H1 (cell line): ENCODE data around the gene SMYD3. TPM values are rescaled to one million over a fixed set of nuclear protein-coding genes. Genes with fewer than 3 reads are reported as not detected.

Experiments used
- CTCF ChIA-PET: fragments of 300-600 bp; sonication (Branson Sonifier 250); formaldehyde crosslinking; loops from one replicate; lab custom pipeline; 2021; ENCODE audit not compliant: partially characterized antibody; lab: Charles Lee
- POLR2A ChIA-PET: fragments of 300-600 bp; sonication (Branson Sonifier 250); formaldehyde crosslinking; loops from one replicate; lab custom pipeline; 2021; ENCODE audit warnings: inconsistent platforms; ENCODE audit not compliant: partially characterized antibody; lab: Charles Lee
- DNase-seq, 2 experiments: peaks; one replicate each; pipeline versions ENCODE4 v3.0.0 to v3.0.0-alpha.2; 2010 to 2022; ENCODE audit warnings: low spot score in 2 of 2, low read depth in 1 of 2, mixed read lengths in 1 of 2
- FAIRE-seq: peaks from 2 replicates; lab custom pipeline; 2011; peaks lifted over from hg19 to GRCh38; lab: Jason Lieb, UNC
- H2AFZ ChIP-seq: 2 replicates; pipeline ENCODE4 v1.8.1; 2012; ENCODE audit warnings: low read length, inconsistent platforms
- H2AK5ac ChIP-seq: 2 replicates; pipeline ENCODE4 v1.6.1; 2013; ENCODE audit warnings: low read depth, low read length
- H2BK120ac ChIP-seq: replicated peaks from 2 replicates; pipeline ENCODE3; 2013; ENCODE audit warnings: low read depth, low read length, inconsistent platforms
- H2BK12ac ChIP-seq: 2 replicates; pipeline ENCODE4 v1.6.1; 2013; ENCODE audit warnings: low read depth, low read length
- H2BK15ac ChIP-seq: 2 replicates; pipeline ENCODE4 v1.6.1; 2013; ENCODE audit warnings: low read length
- H2BK20ac ChIP-seq: 2 replicates; pipeline ENCODE4 v1.6.1; 2013; ENCODE audit warnings: low read length
- H2BK5ac ChIP-seq: 2 replicates; pipeline ENCODE4 v1.6.1; 2013; ENCODE audit warnings: low read depth, low read length
- H3K14ac ChIP-seq: 2 replicates; pipeline ENCODE4 v1.6.1; 2013; ENCODE audit warnings: inconsistent platforms; ENCODE audit not compliant: insufficient read length
- H3K18ac ChIP-seq: 2 replicates; pipeline ENCODE4 v1.6.1; 2013; ENCODE audit warnings: low read length; ENCODE audit errors: extremely low read depth
- H3K23ac ChIP-seq: 2 replicates; pipeline ENCODE4 v1.6.1; 2013; ENCODE audit warnings: inconsistent platforms; ENCODE audit not compliant: insufficient read length
- H3K23me2 ChIP-seq: 2 replicates; pipeline ENCODE4 v1.6.1; 2013; ENCODE audit warnings: low read depth, low read length
- H3K27ac ChIP-seq: 2 replicates; pipeline ENCODE4 v1.6.1; 2011; ENCODE audit warnings: low read depth, low read length, inconsistent platforms
- H3K27me3 ChIP-seq, 4 experiments: replicated peaks in 1 of 4; 1 replicate in 1 of 4; 2 replicates in 3 of 4; pipeline versions ENCODE4 v1.6.1 to v1.8.1; 2011 to 2013; ENCODE audit warnings: low read length in 3 of 4, mild to moderate bottlenecking in 3 of 4, inconsistent platforms in 2 of 4, mixed read lengths in 2 of 4, moderate library complexity in 1 of 4; ENCODE audit not compliant: control insufficient read depth in 3 of 4, insufficient read depth in 3 of 4; ENCODE audit errors: extremely low read depth in 1 of 4
- H3K36me3 ChIP-seq, 4 experiments: 2 replicates each; pipeline versions ENCODE4 v1.6.1 to v1.8.1; 2011 to 2013; ENCODE audit warnings: mild to moderate bottlenecking in 4 of 4, low read length in 3 of 4, moderate library complexity in 2 of 4, control low read depth in 1 of 4, inconsistent platforms in 1 of 4; ENCODE audit not compliant: insufficient read depth in 4 of 4, control insufficient read depth in 2 of 4
- H3K4ac ChIP-seq: replicated peaks from 2 replicates; pipeline ENCODE3; 2013; ENCODE audit warnings: low read length, low read depth, mixed read lengths, inconsistent platforms; ENCODE audit not compliant: insufficient read length
- H3K4me1 ChIP-seq, 4 experiments: replicated peaks in 1 of 4; 1 replicate in 1 of 4; 2 replicates in 3 of 4; pipeline versions ENCODE4 v1.6.1 to v1.8.1; 2011 to 2013; ENCODE audit warnings: low read length in 3 of 4, inconsistent platforms in 2 of 4, mixed read lengths in 1 of 4; ENCODE audit not compliant: insufficient read depth in 4 of 4, control insufficient read depth in 3 of 4
- H3K4me2 ChIP-seq, 2 experiments: 2 replicates each; pipeline versions ENCODE4 v1.6.1 to v1.8.1; 2011 to 2013; ENCODE audit warnings: low read depth in 2 of 2, low read length in 2 of 2, control low read depth in 1 of 2, inconsistent platforms in 1 of 2, mild to moderate bottlenecking in 1 of 2; ENCODE audit not compliant: insufficient read depth in 1 of 2
- H3K4me3 ChIP-seq, 4 experiments: fragments of 200-600, 300-600 bp in 1 of 4; sonication (generic), shearing (Covaris generic), sonication (Bioruptor Twin) in 1 of 4; 2 replicates each; pipeline versions ENCODE4 v1.5.1 to v1.8.1; 2011 to 2016; ENCODE audit warnings: low read length in 4 of 4, low read depth in 3 of 4, control low read depth in 2 of 4, inconsistent platforms in 2 of 4, mild to moderate bottlenecking in 2 of 4, mixed read lengths in 1 of 4, moderate library complexity in 1 of 4; ENCODE audit not compliant: insufficient read depth in 2 of 4; ENCODE audit errors: extremely low read depth in 1 of 4
- H3K56ac ChIP-seq: replicated peaks from 2 replicates; pipeline ENCODE3; 2013; ENCODE audit warnings: low read depth, mild to moderate bottlenecking, mixed read lengths, low read length, inconsistent platforms; ENCODE audit not compliant: insufficient read length
- H3K79me1 ChIP-seq: 2 replicates; pipeline ENCODE4 v1.6.1; 2013; ENCODE audit warnings: low read depth, low read length, control low read depth
- H3K79me2 ChIP-seq, 2 experiments: 2 replicates each; pipeline versions ENCODE4 v1.6.1 to v1.8.1; 2012 to 2013; ENCODE audit warnings: low read length in 2 of 2, mild to moderate bottlenecking in 2 of 2, inconsistent platforms in 1 of 2; ENCODE audit not compliant: insufficient read depth in 2 of 2, control insufficient read depth in 1 of 2
- H3K9ac ChIP-seq, 4 experiments: replicated peaks in 1 of 4; 1 replicate in 1 of 4; 2 replicates in 3 of 4; pipeline versions ENCODE4 v1.6.1 to v1.8.1; 2011 to 2013; ENCODE audit warnings: low read depth in 3 of 4, low read length in 3 of 4, control low read depth in 2 of 4, mild to moderate bottlenecking in 2 of 4, moderate library complexity in 2 of 4, inconsistent platforms in 1 of 4; ENCODE audit errors: extremely low read depth in 1 of 4
- H3K9me3 ChIP-seq, 2 experiments: 2 replicates each; pipeline versions ENCODE4 v1.6.1 to v1.8.1; 2012 to 2013; ENCODE audit warnings: mild to moderate bottlenecking in 2 of 2, moderate library complexity in 2 of 2, control low read depth in 1 of 2, inconsistent platforms in 1 of 2, low read depth in 1 of 2, low read length in 1 of 2, mixed read lengths in 1 of 2; ENCODE audit not compliant: insufficient read depth in 2 of 2
- H4K20me1 ChIP-seq, 2 experiments: replicated peaks in 1 of 2; 2 replicates each; pipeline versions ENCODE3 to v1.8.1; 2011 to 2013; ENCODE audit warnings: inconsistent platforms in 2 of 2, low read length in 2 of 2, mild to moderate bottlenecking in 1 of 2; ENCODE audit not compliant: insufficient read depth in 2 of 2, control insufficient read depth in 1 of 2
- H4K5ac ChIP-seq: 2 replicates; pipeline ENCODE4 v1.6.1; 2013; ENCODE audit warnings: low read length, low read depth, mixed read lengths, inconsistent platforms; ENCODE audit not compliant: insufficient read length
- H4K8ac ChIP-seq: 2 replicates; pipeline ENCODE4 v1.8.0; 2013; ENCODE audit warnings: mild to moderate bottlenecking, moderate library complexity, low read length, inconsistent platforms; ENCODE audit not compliant: insufficient read depth; ENCODE audit errors: extremely low read depth
- H4K91ac ChIP-seq: replicated peaks from 2 replicates; pipeline ENCODE3; 2013; ENCODE audit warnings: low read length, mixed read lengths, inconsistent platforms; ENCODE audit not compliant: insufficient read length
- E2F6 ChIP-seq: IDR thresholded peaks from 2 replicates; pipeline ENCODE4 v1.6.1; 2012; ENCODE audit warnings: inconsistent platforms
- EP300 ChIP-seq, 2 experiments: IDR thresholded peaks; 1 replicate in 1 of 2; 2 replicates in 1 of 2; pipeline ENCODE4 v1.6.1; 2011 to 2012; ENCODE audit warnings: low read depth in 2 of 2, low read length in 2 of 2, mild to moderate bottlenecking in 2 of 2, borderline replicate concordance in 1 of 2, inconsistent platforms in 1 of 2, moderate library complexity in 1 of 2
- JUN ChIP-seq: IDR thresholded peaks from 2 replicates; pipeline ENCODE4 v1.6.1; 2011; ENCODE audit warnings: low read depth, mild to moderate bottlenecking, improper control_type of control experiment, low read length
- NANOG ChIP-seq: IDR thresholded peaks from 2 replicates; pipeline ENCODE4 v1.6.1; 2011; ENCODE audit warnings: low read length, low read depth, mild to moderate bottlenecking, inconsistent platforms; ENCODE audit not compliant: insufficient read depth, poor library complexity, severe bottlenecking
- ZNF274 ChIP-seq: IDR thresholded peaks from 2 replicates; pipeline ENCODE4 v1.7.0; 2012; ENCODE audit warnings: low read length, borderline replicate concordance; ENCODE audit errors: extremely low read depth
- WGBS, 2 experiments: shearing (Covaris generic) in 1 of 2; methylation state at CpG; one replicate each; pipeline versions ENCODE4 v1.1.6 to v1.1.7; 2013 to 2015; ENCODE audit warnings: low lambda C conversion rate in 2 of 2, mixed read lengths in 2 of 2, inconsistent platforms in 1 of 2, low coverage in 1 of 2, missing lambda C conversion rate in 1 of 2; ENCODE audit not compliant: insufficient replicate concordance in 2 of 2, insufficient coverage in 1 of 2, insufficient read length in 1 of 2; ENCODE audit errors: extremely low coverage in 1 of 2, missing lambda C conversion rate in 1 of 2; 5-methylcytosine and 5-hydroxymethylcytosine counted together
- polyA plus RNA-seq, 7 experiments: library from polyadenylated mRNA; depleted of rRNA in 3 of 7; stranded (reverse) in 5 of 7; unstranded in 2 of 7; fragments of >200 nt in 5 of 7; fragments of 200-250 nt in 2 of 7; gene quantifications; 1 replicate in 5 of 7; 2 replicates in 1 of 7; 4 replicates in 1 of 7; pipeline versions ENCODE4 v1.2.1 to v1.2.3, GENCODE V29; 2011 to 2013; ENCODE audit warnings: missing spikeins in 2 of 7, mixed read lengths in 2 of 7
- total RNA-seq: library from RNA; stranded (reverse); fragmentation: NEBNext Ultra II Directional; extraction: Animal tissue kit (Norgen Biotek cat#: 25700); gene quantifications from 2 replicates; pipeline ENCODE4 v1.2.1, GENCODE V29; 2021

The SMYD3 gene
- total and polyA plus RNA-seq, 2 of the 8 experiments (the other 6 are each of a cell fraction or from before 2014, with no cell fraction given), result 17.3 to 25.4 TPM

DNA sequence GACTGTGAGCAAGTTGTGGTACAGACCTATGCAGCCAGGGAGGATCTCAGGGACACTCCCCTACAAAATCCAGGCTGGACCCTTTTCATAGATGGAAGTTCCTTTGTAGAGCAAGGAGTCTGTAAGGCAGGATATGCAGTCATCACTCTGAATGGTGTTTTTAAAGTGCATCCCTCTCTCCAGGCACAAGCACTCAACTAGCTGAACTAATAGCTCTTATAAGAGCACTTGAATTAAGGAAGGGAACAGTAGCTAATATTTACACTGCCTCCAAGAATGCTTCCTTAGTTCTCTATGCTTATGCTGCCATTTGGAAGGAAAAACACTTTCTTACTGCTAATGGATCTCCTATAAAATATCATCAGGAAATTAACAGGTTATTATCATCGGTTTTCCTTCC lies 27.0 kb upstream of the SMYD3 start:
- Histone ChIP-seq H2BK15ac (no peak overlapping the region), H3K9me3 (peaks cover 9 to 10% of the 10 kb centered on the region in 2 experiments), H2BK20ac (no peak overlapping the region), H2AK5ac (no peak overlapping the region), H3K36me3 (peaks cover 0 to 3% (median 0%) of the 10 kb centered on the region in 4 experiments; a peak in 1 of 8 replicates), H3K79me1 (no peaks in the 10 kb centered on the region), H4K91ac (no peak overlapping the region), H3K14ac (no peak overlapping the region), H3K56ac (no peak overlapping the region), H3K27me3 (no peaks in the 10 kb centered on the region), H4K20me1 (no peaks in the 10 kb centered on the region), H3K18ac (no peak overlapping the region), H3K79me2 (no peaks in the 10 kb centered on the region), H3K4me2 (no peak overlapping the region), H3K9ac (no peak overlapping the region), H3K23me2 (no peaks in the 10 kb centered on the region), H2BK120ac (no peak overlapping the region), H3K4ac (no peak overlapping the region), H2BK5ac (no peak overlapping the region), H4K8ac (no peak overlapping the region), H3K4me3 (no peak overlapping the region), H3K23ac (no peak overlapping the region), H2BK12ac (no peak overlapping the region), H4K5ac (no peak overlapping the region), H3K4me1 (no peaks in the 10 kb centered on the region), H3K27ac (no peak overlapping the region), H2AFZ (no peak overlapping the region)
- ChIA-PET POLR2A (no interaction called here), CTCF (interaction anchor here (0.6 to 1.4 kb wide), 5 partner anchors 10 to 193 kb away, joined by 3 to 5 read pairs (median 3); no protein-coding TSS in a partner anchor)
- DNase-seq (no peak), FAIRE-seq (no peak)
- 89% methylated on average over 1 of the region's 1 CpG; no CpG with 5 or more reads in 1 of the 2 experiments for WGBS, 2 experiments
- TF ChIP-seq EP300 (IDR thresholded peaks at IDR 0.05; ENCODE audit: borderline replicate concordance in 1 of 2, low read depth in 2 of 2, low read length in 2 of 2) (no peak), ZNF274 (no peak), NANOG (no peak), JUN (no peak), E2F6 (no peak)
